Stomach (tissue), 9 donors: ENCODE measurements around the gene SDHA. TPM values are rescaled to one million over a fixed set of nuclear protein-coding genes. Genes with fewer than 3 reads are reported as not detected.
A peak's percentile ranks its signal among the peaks of the same experiment; 100 is the strongest.
"Not testable (repeated sequence)": the region's sequence is repeated elsewhere in the genome, so short reads cannot be mapped to it uniquely, and the experiment has no call there.

ENCODE experiments used
- DNase-seq, 2 donors: peaks; one replicate each; pipeline versions ENCODE4 v3.0.0 to v3.0.0-alpha.2; 2013 to 2019
- H3K27ac ChIP-seq, 5 donors: fragments of 200-600 bp in 4 of 5; sonication (generic) in 4 of 5; one replicate each; pipeline ENCODE4 v1.5.1; 2013 to 2019; ENCODE audit warnings: mild to moderate bottlenecking in 1 of 5, moderate library complexity in 1 of 5
- H3K27me3 ChIP-seq, 3 donors: fragments of 200-600 bp; sonication (generic); one replicate each; pipeline ENCODE4 v1.5.1; 2017 to 2019; ENCODE audit warnings: mixed run types in 1 of 3
- H3K36me3 ChIP-seq, 4 donors: fragments of 200-600 bp; sonication (generic); 1 replicate in 3 of 4; 2 replicates in 1 of 4; pipeline ENCODE4 v1.5.1; 2016 to 2019
- H3K4me1 ChIP-seq, 4 donors: fragments of 200-600 bp; sonication (generic); one replicate each; pipeline ENCODE4 v1.5.1; 2016 to 2019
- H3K4me3 ChIP-seq, 4 donors: fragments of 200-600 bp; sonication (generic) in 3 of 4; one replicate each; pipeline ENCODE4 v1.5.1; 2016 to 2019; ENCODE audit warnings: mild to moderate bottlenecking in 1 of 4
- H3K9me3 ChIP-seq, 4 donors: fragments of 200-600 bp; sonication (generic); one replicate each; pipeline ENCODE4 v1.5.1; 2016 to 2019
- EP300 ChIP-seq: sonication (generic); formaldehyde crosslinking; IDR thresholded peaks from one replicate; pipeline ENCODE4 v1.6.1; 2017; ENCODE audit warnings: antibody characterized with exemption
- POLR2A ChIP-seq, 4 donors: fragments of 450-650 bp; IDR thresholded peaks; one replicate each; pipeline ENCODE4 v1.6.1; 2016; ENCODE audit warnings: antibody characterized with exemption in 4 of 4, control low read depth in 2 of 4, mild to moderate bottlenecking in 1 of 4, moderate library complexity in 1 of 4
- POLR2AphosphoS5 ChIP-seq, 3 donors: sonication (generic); formaldehyde crosslinking; IDR thresholded peaks; one replicate each; pipeline ENCODE4 v1.6.1; 2016; ENCODE audit warnings: antibody characterized with exemption in 3 of 3
- WGBS, 5 donors: extraction: QIAGEN DNeasy Blood & Tissue Kit in 3 of 5; methylation state at CpG; one replicate each; pipeline versions ENCODE4 v1.1.5 to v1.1.7; 2013 to 2018; 5-methylcytosine and 5-hydroxymethylcytosine counted together
- intact Hi-C: fragments of 100-400 bp; cut with DNase I; formaldehyde crosslinking; loops from one replicate; pipeline ENCODE4 v1.15.1; 2023; ENCODE audit warnings: low total_unique reads
- polyA plus RNA-seq, 3 donors: library from polyadenylated mRNA; stranded (reverse); fragments of 200-250 nt; gene quantifications; one replicate each; pipeline ENCODE4 v1.2.3, GENCODE V29; 2013
- total RNA-seq, 5 donors: library from RNA; depleted of rRNA; stranded (reverse); fragments of >200 nt; gene quantifications; one replicate each; pipeline versions ENCODE4 v1.1.0 to v1.2.3, GENCODE V29; 2014 to 2016
- TF ChIP-seq, protein P1 (sequence below), 7 experiments: fragments of 450-650 bp in 4 of 7; fragments of 200-600 bp in 3 of 7; sonication (generic) in 3 of 7; IDR thresholded peaks; one replicate each; pipeline ENCODE4 v1.5.1; 2016 to 2019; ENCODE audit warnings: antibody characterized with exemption in 7 of 7, control low read depth in 2 of 7, mild to moderate bottlenecking in 1 of 7
- donor health status: healthy with polysubstance abuse.
- donor health status: Bipolar disorder and iron deficiency.
- donor health status: healthy.

The SDHA gene
- total and polyA plus RNA-seq, 8 donors = 78.8 to 509 (median 111) TPM

DNA sequence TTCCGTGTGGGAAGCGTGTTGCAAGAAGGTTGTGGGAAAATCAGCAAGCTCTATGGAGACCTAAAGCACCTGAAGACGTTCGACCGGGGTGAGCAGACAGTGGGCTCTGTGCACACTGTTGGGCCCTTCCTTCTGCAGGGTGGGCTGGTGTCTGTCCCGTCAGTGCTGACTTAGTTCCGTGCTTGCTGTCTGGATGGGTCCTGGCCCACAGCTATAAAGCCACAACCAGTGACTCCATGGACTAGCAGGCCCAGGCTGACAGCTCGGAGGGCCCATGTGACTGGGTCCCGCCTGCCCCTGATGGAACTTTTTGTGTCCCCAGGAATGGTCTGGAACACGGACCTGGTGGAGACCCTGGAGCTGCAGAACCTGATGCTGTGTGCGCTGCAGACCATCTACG, 32.9 kb downstream of the SDHA start:
- intact Hi-C loops, H3K27ac ChIP-seq, H3K9me3 ChIP-seq, H3K27me3 ChIP-seq, H3K4me3 ChIP-seq, H3K4me1 ChIP-seq, DNase-seq: not testable (repeated sequence)
- WGBS, 5 donors = 92 to 97% (median 96%) methylated on average over 8 to 10 of the region's 12 CpGs
- H3K36me3 ChIP-seq = peaks cover 48 to 97% (median 93%) of the 10 kb centered on the region in 4 donors

DNA sequence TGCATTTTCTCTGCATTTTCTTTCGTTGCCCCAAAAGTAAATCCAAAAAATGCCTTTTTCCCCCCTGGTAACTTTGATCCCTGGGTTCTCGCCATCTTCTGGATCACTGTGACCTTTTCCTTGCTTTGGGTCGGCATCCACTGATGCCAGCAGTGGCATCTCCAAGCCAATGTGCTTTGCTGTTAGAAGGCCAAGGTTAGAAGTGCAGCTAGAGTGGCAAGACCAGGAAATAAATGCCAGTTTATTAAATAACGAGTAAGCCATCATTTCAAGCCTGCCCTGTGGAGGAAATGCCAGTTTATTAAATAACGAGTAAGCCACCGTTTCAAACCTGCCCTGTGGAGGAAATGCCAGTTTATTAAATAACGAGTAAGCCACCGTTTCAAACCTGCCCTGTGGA, 33.4 kb downstream of the SDHA start:
- H3K4me3 ChIP-seq, DNase-seq, intact Hi-C loops, H3K27me3 ChIP-seq, H3K9me3 ChIP-seq, H3K4me1 ChIP-seq: not testable (repeated sequence)
- H3K36me3 ChIP-seq = peaks cover 53 to 97% (median 93%) of the 10 kb centered on the region in 4 donors
- H3K27ac ChIP-seq = peak overlapping the region in 1 of 5 donors; percentile 56
- WGBS, 5 donors = 66 to 82% (median 78%) methylated on average over 8 of the region's 8 CpGs

DNA sequence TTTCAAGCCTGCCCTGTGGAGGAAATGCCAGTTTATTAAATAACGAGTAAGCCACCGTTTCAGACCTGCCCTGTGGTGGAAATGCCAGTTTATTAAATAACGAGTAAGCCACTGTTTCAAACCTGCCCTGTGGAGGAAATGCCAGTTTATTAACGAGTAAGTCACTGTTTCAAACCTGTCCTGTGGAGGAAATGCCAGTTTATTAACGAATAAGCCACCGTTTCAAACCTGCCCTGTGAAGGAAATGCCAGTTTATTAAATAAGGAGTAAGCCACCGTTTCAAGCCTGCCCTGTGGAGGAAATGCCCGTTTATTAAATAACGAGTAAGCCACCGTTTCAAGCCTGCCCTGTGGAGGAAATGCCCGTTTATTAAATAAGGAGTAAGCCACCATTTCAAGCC, 33.9 kb downstream of the SDHA start:
- H3K4me1 ChIP-seq, H3K27me3 ChIP-seq, DNase-seq, intact Hi-C loops, H3K4me3 ChIP-seq, H3K9me3 ChIP-seq: not testable (repeated sequence)
- 63 to 81% (median 77%) methylated on average over 11 of the region's 11 CpGs for WGBS, 5 donors
- peaks cover 57 to 97% (median 94%) of the 10 kb centered on the region in 4 donors for H3K36me3 ChIP-seq
- peak overlapping the region in 1 of 5 donors; percentile 56 for H3K27ac ChIP-seq

DNA sequence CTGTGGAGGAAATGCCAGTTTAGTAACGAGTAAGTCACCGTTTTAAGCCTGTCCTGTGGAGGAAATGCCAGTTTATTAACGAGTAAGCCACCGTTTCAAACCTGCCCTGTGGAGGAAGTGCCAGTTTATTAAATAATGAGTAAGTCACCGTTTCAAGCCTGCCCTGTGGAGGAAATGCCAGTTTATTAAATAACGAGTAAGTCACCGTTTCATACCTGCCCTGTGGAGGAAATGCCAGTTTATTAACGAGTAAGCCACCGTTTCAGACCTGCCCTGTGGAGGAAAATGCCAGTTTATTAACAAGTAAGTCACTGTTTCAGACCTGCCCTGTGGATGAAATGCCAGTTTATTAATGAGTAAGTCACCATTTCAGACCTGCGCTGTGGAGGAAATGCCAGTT, 34.4 kb downstream of the SDHA start:
- Histone ChIP-seq H3K9me3 (no peaks in the 10 kb centered on the region), H3K27me3 (no peaks in the 10 kb centered on the region), H3K4me1 (no peaks in the 10 kb centered on the region), H3K4me3 (no peak overlapping the region), H3K36me3 (peaks cover 60 to 97% (median 96%) of the 10 kb centered on the region in 4 donors), H3K27ac (peak overlapping the region in 1 of 5 donors; percentile 56)
- intact Hi-C loops = no loop called here
- TF ChIP-seq EP300 (no peak), POLR2AphosphoS5 (IDR thresholded peaks at IDR 0.05) (no peak), POLR2A (IDR thresholded peaks at IDR 0.05) (no peak)
- DNase-seq = no peak
- 54 to 85% (median 75%) methylated on average over 10 of the region's 10 CpGs for WGBS, 5 donors

DNA sequence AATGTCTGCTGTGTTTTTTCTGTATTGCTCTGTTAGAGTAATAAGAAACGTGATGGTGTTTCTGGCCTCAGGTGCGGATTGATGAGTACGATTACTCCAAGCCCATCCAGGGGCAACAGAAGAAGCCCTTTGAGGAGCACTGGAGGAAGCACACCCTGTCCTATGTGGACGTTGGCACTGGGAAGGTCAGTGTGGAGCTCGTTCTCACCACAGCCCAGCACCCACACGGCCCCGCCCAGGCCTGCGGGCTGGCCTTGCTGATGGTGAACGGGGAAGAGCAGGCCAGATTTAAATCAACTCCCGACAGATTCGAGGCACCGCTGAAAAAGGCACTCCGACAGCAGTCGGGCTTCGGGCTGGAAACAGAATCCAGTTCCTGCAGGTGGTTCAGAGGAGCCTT, 36.2 kb downstream of the SDHA start:
- H3K27ac ChIP-seq, H3K4me1 ChIP-seq, H3K27me3 ChIP-seq, H3K9me3 ChIP-seq, intact Hi-C loops, DNase-seq, H3K4me3 ChIP-seq: not testable (repeated sequence)
- peaks cover 50 to 95% (median 91%) of the 10 kb centered on the region in 4 donors for H3K36me3 ChIP-seq
- WGBS, 5 donors = 90 to 100% (median 94%) methylated on average over 6 to 14 of the region's 15 CpGs

DNA sequence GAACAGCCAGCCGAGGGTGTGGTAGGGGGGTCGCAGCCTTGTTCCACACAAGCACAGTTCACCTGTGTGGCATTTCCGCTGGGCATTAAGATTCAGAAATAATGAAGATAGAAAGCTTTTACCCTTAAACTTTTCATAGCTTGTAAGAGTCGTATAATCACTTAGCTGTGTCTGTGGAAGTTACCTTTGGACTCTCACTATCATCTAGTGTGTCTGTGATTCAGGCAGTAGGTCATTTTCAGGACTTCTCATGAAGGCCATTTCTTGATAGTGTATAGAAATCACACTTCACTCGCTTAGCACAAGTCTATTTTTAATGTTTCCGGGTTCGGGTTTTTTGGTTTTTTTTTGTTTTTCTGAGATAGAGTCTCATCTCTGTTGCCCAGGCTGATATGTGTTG, 37.0 kb downstream of the SDHA start:
- peaks cover 46 to 87% (median 84%) of the 10 kb centered on the region in 4 donors for H3K36me3 ChIP-seq
- H3K27me3 ChIP-seq, DNase-seq, intact Hi-C loops, H3K4me1 ChIP-seq, H3K4me3 ChIP-seq, H3K9me3 ChIP-seq, H3K27ac ChIP-seq: not testable (repeated sequence)
- 80 to 97% (median 94%) methylated on average over 6 to 7 of the region's 7 CpGs for WGBS, 5 donors

DNA sequence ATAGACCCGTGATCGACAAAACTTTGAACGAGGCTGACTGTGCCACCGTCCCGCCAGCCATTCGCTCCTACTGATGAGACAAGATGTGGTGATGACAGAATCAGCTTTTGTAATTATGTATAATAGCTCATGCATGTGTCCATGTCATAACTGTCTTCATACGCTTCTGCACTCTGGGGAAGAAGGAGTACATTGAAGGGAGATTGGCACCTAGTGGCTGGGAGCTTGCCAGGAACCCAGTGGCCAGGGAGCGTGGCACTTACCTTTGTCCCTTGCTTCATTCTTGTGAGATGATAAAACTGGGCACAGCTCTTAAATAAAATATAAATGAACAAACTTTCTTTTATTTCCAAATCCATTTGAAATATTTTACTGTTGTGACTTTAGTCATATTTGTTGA, 38.2 kb downstream of the SDHA start:
- 81 to 90% (median 85%) methylated on average over 8 of the region's 8 CpGs for whole genome bisulfite sequencing, 5 donors
- not testable (repeated sequence) for DNase-seq, H3K27ac ChIP-seq

DNA sequence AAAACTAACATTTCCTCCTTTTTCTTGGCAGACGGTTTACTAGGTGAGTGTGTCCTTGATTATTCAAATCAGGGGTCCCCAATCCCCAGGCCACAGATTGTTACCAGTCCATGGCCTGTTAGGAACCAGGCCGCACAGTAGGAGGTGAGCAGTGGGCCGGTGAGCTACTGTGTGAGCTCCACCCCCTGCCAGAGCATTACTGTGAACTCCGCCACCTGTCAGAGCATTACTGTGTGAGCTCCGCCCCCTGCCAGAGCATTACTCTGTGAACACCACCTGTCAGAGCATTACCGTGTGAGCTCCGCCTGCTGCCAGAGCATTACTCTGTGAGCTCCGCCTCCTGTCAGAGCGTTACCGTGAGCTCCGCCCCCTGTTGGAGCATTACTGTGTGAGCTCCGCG, 39.0 kb downstream of the SDHA start:
- Histone ChIP-seq H3K27me3 (no peaks in the 10 kb centered on the region), H3K4me1 (no peaks in the 10 kb centered on the region), H3K4me3 (no peak overlapping the region), H3K9me3 (no peaks in the 10 kb centered on the region), H3K27ac (no peak overlapping the region), H3K36me3 (peaks cover 37 to 73% (median 67%) of the 10 kb centered on the region in 4 donors)
- intact Hi-C loops = no loop called here
- 82 to 99% (median 96%) methylated on average over 9 to 13 of the region's 13 CpGs for WGBS, 5 donors
- TF ChIP-seq, protein P1, sequence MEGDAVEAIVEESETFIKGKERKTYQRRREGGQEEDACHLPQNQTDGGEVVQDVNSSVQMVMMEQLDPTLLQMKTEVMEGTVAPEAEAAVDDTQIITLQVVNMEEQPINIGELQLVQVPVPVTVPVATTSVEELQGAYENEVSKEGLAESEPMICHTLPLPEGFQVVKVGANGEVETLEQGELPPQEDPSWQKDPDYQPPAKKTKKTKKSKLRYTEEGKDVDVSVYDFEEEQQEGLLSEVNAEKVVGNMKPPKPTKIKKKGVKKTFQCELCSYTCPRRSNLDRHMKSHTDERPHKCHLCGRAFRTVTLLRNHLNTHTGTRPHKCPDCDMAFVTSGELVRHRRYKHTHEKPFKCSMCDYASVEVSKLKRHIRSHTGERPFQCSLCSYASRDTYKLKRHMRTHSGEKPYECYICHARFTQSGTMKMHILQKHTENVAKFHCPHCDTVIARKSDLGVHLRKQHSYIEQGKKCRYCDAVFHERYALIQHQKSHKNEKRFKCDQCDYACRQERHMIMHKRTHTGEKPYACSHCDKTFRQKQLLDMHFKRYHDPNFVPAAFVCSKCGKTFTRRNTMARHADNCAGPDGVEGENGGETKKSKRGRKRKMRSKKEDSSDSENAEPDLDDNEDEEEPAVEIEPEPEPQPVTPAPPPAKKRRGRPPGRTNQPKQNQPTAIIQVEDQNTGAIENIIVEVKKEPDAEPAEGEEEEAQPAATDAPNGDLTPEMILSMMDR (IDR thresholded peaks at IDR 0.05) = no peak
- TF ChIP-seq POLR2A (IDR thresholded peaks at IDR 0.05) (no peak), POLR2AphosphoS5 (IDR thresholded peaks at IDR 0.05) (no peak), EP300 (no peak)
- no peak for DNase-seq

More for the DNA sequence above, 38.2 kb downstream of the SDHA start:
- intact Hi-C loops, H3K27me3 ChIP-seq, H3K4me1 ChIP-seq, H3K4me3 ChIP-seq, H3K9me3 ChIP-seq: not testable (repeated sequence)
- H3K36me3 ChIP-seq = peaks cover 39 to 77% (median 73%) of the 10 kb centered on the region in 4 donors
